ENCODE data around the gene TPCN1. TPM values are rescaled to one million over a fixed set of nuclear protein-coding genes. Genes with fewer than 3 reads are reported as not detected.

Gene TPCN1
- total and polyA plus RNA-seq, 2 of the 13 experiments (the other 11 are each of a cell fraction or from before 2014, with no cell fraction given), result 8.0 to 26.8 TPM

DNA sequence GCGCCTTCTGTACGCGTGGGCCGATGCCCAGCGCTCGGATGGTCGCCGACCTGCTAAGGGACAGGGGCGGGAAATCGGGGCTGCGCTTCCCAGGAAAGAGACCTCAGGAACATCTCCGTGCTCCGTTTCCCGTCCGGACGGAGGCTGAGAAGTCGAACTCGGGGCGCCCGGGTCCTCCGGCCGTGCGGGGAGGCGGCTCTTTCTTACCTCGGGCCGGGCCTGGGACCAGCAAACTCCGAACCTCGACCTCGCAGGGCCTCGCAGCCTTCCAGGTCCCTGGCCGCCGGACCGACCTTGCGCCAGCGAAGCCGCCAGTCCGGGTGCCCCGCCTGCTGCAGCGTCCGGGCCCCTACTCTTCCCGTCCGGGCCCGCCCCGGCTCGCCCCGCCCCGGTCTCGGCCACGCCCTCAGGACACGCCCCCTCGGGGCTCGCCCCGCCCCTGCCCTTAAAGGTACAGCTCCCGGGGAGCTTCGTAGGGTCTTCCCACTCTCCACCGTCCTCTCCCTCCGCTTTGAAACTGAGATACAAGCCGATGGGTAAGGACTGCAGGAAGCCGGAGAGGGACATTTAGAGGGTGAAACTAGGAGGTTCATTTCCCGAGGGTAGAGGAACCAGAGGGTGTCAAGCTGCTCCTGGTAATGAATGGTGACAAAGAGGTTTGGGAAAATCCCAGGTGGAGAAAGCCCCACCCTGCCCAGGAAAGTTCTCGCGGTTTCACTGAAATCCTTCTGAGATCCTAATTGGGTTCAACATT lies 113.7 kb downstream of the TPCN1 start, which contains the start of gene SLC8B1 (continued):
- TF ChIP-seq, protein P1, sequence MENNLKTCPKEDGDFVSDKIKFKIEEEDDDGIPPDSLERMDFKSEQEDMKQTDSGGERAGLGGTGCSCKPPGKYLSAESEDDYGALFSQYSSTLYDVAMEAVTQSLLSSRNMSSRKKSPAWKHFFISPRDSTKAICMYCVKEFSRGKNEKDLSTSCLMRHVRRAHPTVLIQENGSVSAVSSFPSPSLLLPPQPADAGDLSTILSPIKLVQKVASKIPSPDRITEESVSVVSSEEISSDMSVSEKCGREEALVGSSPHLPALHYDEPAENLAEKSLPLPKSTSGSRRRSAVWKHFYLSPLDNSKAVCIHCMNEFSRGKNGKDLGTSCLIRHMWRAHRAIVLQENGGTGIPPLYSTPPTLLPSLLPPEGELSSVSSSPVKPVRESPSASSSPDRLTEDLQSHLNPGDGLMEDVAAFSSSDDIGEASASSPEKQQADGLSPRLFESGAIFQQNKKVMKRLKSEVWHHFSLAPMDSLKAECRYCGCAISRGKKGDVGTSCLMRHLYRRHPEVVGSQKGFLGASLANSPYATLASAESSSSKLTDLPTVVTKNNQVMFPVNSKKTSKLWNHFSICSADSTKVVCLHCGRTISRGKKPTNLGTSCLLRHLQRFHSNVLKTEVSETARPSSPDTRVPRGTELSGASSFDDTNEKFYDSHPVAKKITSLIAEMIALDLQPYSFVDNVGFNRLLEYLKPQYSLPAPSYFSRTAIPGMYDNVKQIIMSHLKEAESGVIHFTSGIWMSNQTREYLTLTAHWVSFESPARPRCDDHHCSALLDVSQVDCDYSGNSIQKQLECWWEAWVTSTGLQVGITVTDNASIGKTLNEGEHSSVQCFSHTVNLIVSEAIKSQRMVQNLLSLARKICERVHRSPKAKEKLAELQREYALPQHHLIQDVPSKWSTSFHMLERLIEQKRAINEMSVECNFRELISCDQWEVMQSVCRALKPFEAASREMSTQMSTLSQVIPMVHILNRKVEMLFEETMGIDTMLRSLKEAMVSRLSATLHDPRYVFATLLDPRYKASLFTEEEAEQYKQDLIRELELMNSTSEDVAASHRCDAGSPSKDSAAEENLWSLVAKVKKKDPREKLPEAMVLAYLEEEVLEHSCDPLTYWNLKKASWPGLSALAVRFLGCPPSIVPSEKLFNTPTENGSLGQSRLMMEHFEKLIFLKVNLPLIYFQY (CRISPR knock-in tag; IDR thresholded peaks at IDR 0.05; ENCODE audit: borderline replicate concordance), result 0 out of 2 replicates have a peak, but pooled peaks have one; percentile 29
- TF ChIP-seq SPEN (CRISPR knock-in tag; IDR thresholded peaks at IDR 0.05; ENCODE audit: low read depth), result peak; percentile 78
- no peak for TF ChIP-seq GTF2F1 (IDR thresholded peaks at IDR 0.05; ENCODE audit: low read length)
- TF ChIP-seq, protein P2, sequence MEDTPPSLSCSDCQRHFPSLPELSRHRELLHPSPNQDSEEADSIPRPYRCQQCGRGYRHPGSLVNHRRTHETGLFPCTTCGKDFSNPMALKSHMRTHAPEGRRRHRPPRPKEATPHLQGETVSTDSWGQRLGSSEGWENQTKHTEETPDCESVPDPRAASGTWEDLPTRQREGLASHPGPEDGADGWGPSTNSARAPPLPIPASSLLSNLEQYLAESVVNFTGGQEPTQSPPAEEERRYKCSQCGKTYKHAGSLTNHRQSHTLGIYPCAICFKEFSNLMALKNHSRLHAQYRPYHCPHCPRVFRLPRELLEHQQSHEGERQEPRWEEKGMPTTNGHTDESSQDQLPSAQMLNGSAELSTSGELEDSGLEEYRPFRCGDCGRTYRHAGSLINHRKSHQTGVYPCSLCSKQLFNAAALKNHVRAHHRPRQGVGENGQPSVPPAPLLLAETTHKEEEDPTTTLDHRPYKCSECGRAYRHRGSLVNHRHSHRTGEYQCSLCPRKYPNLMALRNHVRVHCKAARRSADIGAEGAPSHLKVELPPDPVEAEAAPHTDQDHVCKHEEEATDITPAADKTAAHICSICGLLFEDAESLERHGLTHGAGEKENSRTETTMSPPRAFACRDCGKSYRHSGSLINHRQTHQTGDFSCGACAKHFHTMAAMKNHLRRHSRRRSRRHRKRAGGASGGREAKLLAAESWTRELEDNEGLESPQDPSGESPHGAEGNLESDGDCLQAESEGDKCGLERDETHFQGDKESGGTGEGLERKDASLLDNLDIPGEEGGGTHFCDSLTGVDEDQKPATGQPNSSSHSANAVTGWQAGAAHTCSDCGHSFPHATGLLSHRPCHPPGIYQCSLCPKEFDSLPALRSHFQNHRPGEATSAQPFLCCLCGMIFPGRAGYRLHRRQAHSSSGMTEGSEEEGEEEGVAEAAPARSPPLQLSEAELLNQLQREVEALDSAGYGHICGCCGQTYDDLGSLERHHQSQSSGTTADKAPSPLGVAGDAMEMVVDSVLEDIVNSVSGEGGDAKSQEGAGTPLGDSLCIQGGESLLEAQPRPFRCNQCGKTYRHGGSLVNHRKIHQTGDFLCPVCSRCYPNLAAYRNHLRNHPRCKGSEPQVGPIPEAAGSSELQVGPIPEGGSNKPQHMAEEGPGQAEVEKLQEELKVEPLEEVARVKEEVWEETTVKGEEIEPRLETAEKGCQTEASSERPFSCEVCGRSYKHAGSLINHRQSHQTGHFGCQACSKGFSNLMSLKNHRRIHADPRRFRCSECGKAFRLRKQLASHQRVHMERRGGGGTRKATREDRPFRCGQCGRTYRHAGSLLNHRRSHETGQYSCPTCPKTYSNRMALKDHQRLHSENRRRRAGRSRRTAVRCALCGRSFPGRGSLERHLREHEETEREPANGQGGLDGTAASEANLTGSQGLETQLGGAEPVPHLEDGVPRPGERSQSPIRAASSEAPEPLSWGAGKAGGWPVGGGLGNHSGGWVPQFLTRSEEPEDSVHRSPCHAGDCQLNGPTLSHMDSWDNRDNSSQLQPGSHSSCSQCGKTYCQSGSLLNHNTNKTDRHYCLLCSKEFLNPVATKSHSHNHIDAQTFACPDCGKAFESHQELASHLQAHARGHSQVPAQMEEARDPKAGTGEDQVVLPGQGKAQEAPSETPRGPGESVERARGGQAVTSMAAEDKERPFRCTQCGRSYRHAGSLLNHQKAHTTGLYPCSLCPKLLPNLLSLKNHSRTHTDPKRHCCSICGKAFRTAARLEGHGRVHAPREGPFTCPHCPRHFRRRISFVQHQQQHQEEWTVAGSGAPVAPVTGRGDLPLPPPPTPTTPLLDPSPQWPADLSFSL (CRISPR knock-in tag; IDR thresholded peaks at IDR 0.05), result no peak
- TF ChIP-seq, protein P3, sequence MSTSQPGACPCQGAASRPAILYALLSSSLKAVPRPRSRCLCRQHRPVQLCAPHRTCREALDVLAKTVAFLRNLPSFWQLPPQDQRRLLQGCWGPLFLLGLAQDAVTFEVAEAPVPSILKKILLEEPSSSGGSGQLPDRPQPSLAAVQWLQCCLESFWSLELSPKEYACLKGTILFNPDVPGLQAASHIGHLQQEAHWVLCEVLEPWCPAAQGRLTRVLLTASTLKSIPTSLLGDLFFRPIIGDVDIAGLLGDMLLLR (CRISPR knock-in tag; IDR thresholded peaks at IDR 0.05), result no peak
- TF ChIP-seq TMF1 (CRISPR knock-in tag; IDR thresholded peaks at IDR 0.05; ENCODE audit: low read depth), result no peak; the same call in 1 of the 2 replicates
- no peak for TF ChIP-seq FLYWCH1 (CRISPR knock-in tag; IDR thresholded peaks at IDR 0.05)
- TF ChIP-seq RFXANK (CRISPR knock-in tag; IDR thresholded peaks at IDR 0.05), result no peak
- no peak; the same call in 1 of the 2 replicates for TF ChIP-seq NKX3-1 (CRISPR knock-in tag; IDR thresholded peaks at IDR 0.05)
- no peak for TF ChIP-seq FOXA1 (IDR thresholded peaks at IDR 0.05)
- TF ChIP-seq FOXA1 (CRISPR knock-in tag; IDR thresholded peaks at IDR 0.05), result no peak
- no peak for TF ChIP-seq MTA1 (CRISPR knock-in tag; IDR thresholded peaks at IDR 0.05; ENCODE audit: borderline replicate concordance)
- TF ChIP-seq PHF5A (CRISPR knock-in tag; IDR thresholded peaks at IDR 0.05; ENCODE audit: low read depth, unreplicated experiment), result no peak
- TF ChIP-seq SIX1 (CRISPR knock-in tag; IDR thresholded peaks at IDR 0.05; ENCODE audit: borderline replicate concordance), result no peak
- no peak for TF ChIP-seq MBD4 (IDR thresholded peaks at IDR 0.05; ENCODE audit: borderline replicate concordance, low read length)
- TF ChIP-seq, protein P4, sequence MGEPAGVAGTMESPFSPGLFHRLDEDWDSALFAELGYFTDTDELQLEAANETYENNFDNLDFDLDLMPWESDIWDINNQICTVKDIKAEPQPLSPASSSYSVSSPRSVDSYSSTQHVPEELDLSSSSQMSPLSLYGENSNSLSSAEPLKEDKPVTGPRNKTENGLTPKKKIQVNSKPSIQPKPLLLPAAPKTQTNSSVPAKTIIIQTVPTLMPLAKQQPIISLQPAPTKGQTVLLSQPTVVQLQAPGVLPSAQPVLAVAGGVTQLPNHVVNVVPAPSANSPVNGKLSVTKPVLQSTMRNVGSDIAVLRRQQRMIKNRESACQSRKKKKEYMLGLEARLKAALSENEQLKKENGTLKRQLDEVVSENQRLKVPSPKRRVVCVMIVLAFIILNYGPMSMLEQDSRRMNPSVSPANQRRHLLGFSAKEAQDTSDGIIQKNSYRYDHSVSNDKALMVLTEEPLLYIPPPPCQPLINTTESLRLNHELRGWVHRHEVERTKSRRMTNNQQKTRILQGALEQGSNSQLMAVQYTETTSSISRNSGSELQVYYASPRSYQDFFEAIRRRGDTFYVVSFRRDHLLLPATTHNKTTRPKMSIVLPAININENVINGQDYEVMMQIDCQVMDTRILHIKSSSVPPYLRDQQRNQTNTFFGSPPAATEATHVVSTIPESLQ (CRISPR knock-in tag; conservative IDR thresholded peaks at IDR 0.05), result no peak
- TF ChIP-seq NR2C2 (CRISPR knock-in tag; IDR thresholded peaks at IDR 0.05; ENCODE audit: borderline replicate concordance), result peak; percentile 44; the same call in 1 of the 2 replicates
